Fibroblast of the aortic adventitia (primary cell): ENCODE data around the gene SMS. TPM values are rescaled to one million over a fixed set of nuclear protein-coding genes. Genes with fewer than 3 reads are reported as not detected.
A peak's percentile ranks its signal among the peaks of the same experiment; 100 is the strongest.

Experiments
- DNase-seq: peaks from one replicate; pipeline ENCODE4 v3.0.0-alpha.2; 2010; ENCODE audit warnings: low read depth
- H3K4me3 ChIP-seq: 2 replicates; pipeline ENCODE4 v1.5.1; 2011; ENCODE audit warnings: low read depth, mild to moderate bottlenecking, control low read depth, low read length, moderate library complexity
- CTCF ChIP-seq: IDR thresholded peaks from 2 replicates; pipeline ENCODE4 v1.5.1; 2011; ENCODE audit warnings: mild to moderate bottlenecking, low read length, control low read depth, inconsistent platforms; ENCODE audit not compliant: insufficient read depth
- total RNA-seq: library from RNA; depleted of rRNA; stranded (reverse); fragments of >200 nt; gene quantifications from 2 replicates; pipeline ENCODE4 v1.2.3, GENCODE V29; 2012; ENCODE audit warnings: low replicate concordance

SMS gene
- total RNA-seq, 1 donor = 214 TPM

GRCh38 chrX:21926116-21926515, 14.4 kb upstream of the SMS start:
- peak overlapping the region; percentile 29 for H3K4me3 ChIP-seq
- TF ChIP-seq CTCF = no peak
- peak; percentile 69 for DNase-seq

DNA sequence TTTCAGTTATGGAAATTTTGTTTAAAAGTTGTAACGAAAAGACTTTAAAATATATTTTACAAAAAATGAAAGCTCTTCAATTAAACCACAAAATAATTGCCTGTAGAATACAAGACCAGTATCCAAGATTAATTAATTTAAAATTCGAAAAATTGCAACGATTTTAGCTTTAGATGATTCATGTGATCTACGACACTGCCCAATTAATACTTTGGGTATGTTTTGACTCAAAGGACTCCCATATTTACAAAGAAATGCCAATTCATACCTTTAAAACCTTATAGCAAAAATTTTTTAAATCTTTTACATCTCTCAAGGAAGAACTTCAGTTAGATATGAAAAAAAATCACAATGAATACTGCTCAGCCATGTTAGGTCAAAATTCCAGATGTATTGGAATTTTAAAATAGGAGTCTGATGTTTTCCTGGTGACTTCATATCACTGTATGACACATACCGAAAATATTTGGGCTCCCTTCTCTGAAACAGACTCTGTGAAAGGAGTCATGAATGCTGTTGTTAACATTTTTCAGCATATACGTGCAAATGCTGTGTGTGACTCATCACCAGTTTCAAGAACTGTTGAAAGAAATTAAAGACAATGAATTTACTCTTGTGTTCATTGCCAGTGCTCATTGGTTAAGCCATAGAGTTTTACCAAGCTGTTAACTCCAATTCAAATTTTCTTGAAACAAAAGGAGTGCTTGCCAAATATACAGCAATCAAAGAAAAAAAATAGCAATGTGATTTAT, 13.8 kb upstream of the SMS start:
- TF ChIP-seq CTCF = no peak
- peak; percentile 97 for DNase-seq
- H3K4me3 ChIP-seq = peak overlapping the region; percentile 7

GRCh38 chrX:21929209-21929608, 11.3 kb upstream of the SMS start:
- H3K4me3 ChIP-seq = no peak overlapping the region
- no peak for DNase-seq
- TF ChIP-seq CTCF = no peak

GRCh38 chrX:21930986-21931385, 9.5 kb upstream of the SMS start:
- DNase-seq = no peak
- no peak overlapping the region for H3K4me3 ChIP-seq
- no peak for TF ChIP-seq CTCF

DNA sequence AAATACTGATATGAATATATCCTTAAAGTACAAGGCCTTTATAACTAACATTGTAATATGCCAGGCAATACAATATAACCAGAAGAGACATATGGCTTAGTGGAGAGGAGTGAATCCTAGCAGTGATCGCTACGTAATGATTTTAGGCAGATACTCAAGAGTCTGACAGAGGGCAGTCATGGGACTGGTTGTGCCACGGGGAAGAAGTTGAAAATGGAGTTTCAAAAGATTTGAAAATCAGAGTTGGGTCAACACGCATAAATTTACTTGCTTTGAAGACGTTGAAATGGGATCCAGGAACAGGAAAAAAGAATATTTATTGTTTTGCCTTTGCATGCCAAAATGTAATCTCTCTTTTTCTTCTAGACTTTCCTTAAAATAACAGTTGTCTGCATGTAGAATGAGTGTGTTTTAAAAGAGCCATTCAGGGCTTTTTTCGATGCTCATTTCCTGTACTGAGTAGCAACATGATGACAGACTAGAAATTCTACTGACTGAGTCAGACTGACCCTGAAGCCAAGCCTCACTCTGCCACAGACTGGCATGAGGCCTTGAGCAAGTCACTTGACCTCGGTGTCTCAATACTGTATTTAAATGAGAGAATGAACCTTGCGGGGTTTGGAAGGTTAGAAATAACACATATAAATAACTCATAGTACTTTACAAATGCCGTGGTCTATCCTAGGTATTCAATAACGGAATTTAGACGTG, 8.1 kb upstream of the SMS start:
- TF ChIP-seq CTCF = no peak
- no peak overlapping the region for H3K4me3 ChIP-seq
- DNase-seq = peak; percentile 94

DNA sequence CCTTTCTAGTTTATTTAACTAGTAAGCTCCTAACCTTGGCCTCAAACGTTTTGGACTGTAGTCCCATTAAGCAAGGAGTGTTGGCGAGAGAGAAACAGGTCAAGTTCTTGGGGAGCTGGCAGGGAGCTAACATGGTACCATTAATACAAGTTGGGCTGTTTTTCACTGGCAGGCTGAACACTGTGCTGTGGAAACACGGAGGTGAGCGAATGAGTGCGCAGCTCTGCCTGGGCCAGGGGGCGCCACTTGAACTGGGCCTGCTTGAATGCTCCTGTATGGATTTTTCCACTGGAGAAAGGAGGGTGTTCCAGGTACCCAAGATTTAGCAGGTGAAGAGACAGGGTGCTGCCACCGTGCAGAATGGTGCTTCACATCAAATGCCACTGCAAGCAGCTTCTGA, 7.4 kb upstream of the SMS start:
- no peak for DNase-seq
- H3K4me3 ChIP-seq = no peak overlapping the region
- no peak for TF ChIP-seq CTCF
